IMR-90 (cell line): Measurements from ENCODE around the gene TEX14. TPM values are rescaled to one million over a fixed set of nuclear protein-coding genes. Genes with fewer than 3 reads are reported as not detected.

Source experiments
- ATAC-seq: fragments of 200-7000 bp; cut with Tn5 transposase; 2 replicates; pipeline ENCODE4 v1.9.1; 2020; ENCODE audit warnings: low read depth, mild to moderate bottlenecking, moderate library complexity
- BruUV-seq: library from RNA; stranded (reverse); fragments of 400-500 nt; replicated peaks from 2 replicates; lab custom pipeline; 2021; lab: Mats Ljungman, UMichigan
- CTCF ChIA-PET: fragments of 300-600 bp; formaldehyde crosslinking; extraction: SDS; loops from one replicate; lab custom pipeline; 2021; ENCODE audit warnings: antibody characterized with exemption; lab: Yijun Ruan, JAX
- POLR2A ChIA-PET: fragments of 300-600 bp; sonication (Branson Sonifier 250); formaldehyde crosslinking; loops from one replicate; lab custom pipeline; 2022; ENCODE audit warnings: antibody characterized with exemption; ENCODE audit not compliant: unreplicated experiment; lab: Charles Lee
- DNase-seq: peaks from one replicate; pipeline ENCODE4 v3.0.0; 2013
- H2AFZ ChIP-seq: replicated peaks from 2 replicates; pipeline ENCODE3; 2013; ENCODE audit warnings: low read length, mild to moderate bottlenecking; ENCODE audit not compliant: poor library complexity
- H2AK5ac ChIP-seq: 2 replicates; pipeline ENCODE4 v1.6.1; 2013; ENCODE audit warnings: low read depth, low read length, inconsistent platforms
- H2AK9ac ChIP-seq: replicated peaks from 2 replicates; pipeline ENCODE3; 2013; ENCODE audit warnings: mild to moderate bottlenecking, low read depth, low read length, moderate library complexity; ENCODE audit not compliant: poor library complexity
- H2BK120ac ChIP-seq: 2 replicates; pipeline ENCODE4 v1.6.1; 2013; ENCODE audit warnings: low read depth, low read length, inconsistent platforms
- H2BK15ac ChIP-seq: 3 replicates; pipeline ENCODE4 v1.6.1; 2013; ENCODE audit warnings: low read depth, low read length, inconsistent platforms
- H2BK20ac ChIP-seq: 2 replicates; pipeline ENCODE4 v1.6.1; 2013; ENCODE audit warnings: low read depth, mild to moderate bottlenecking, inconsistent platforms, low read length, moderate library complexity
- H2BK5ac ChIP-seq: 2 replicates; pipeline ENCODE4 v1.6.1; 2013; ENCODE audit warnings: mild to moderate bottlenecking, low read depth, low read length, inconsistent platforms; ENCODE audit not compliant: poor library complexity, severe bottlenecking
- H3K14ac ChIP-seq: replicated peaks from 2 replicates; pipeline ENCODE4 v1.6.1; 2013; ENCODE audit warnings: low read depth, low read length, inconsistent platforms
- H3K18ac ChIP-seq: 2 replicates; pipeline ENCODE4 v1.6.1; 2013; ENCODE audit warnings: low read depth, low read length, control low read depth
- H3K23ac ChIP-seq: 2 replicates; pipeline ENCODE4 v1.6.1; 2013; ENCODE audit warnings: low read depth, low read length, inconsistent platforms
- H3K27ac ChIP-seq: 2 replicates; pipeline ENCODE4 v1.5.1; 2013; ENCODE audit warnings: mild to moderate bottlenecking, control low read depth, low read length; ENCODE audit not compliant: insufficient read depth
- H3K27me3 ChIP-seq: 2 replicates; pipeline ENCODE4 v1.6.1; 2013; ENCODE audit warnings: low read length; ENCODE audit not compliant: control insufficient read depth, insufficient read depth
- H3K36me3 ChIP-seq: 2 replicates; pipeline ENCODE4 v1.6.1; 2013; ENCODE audit warnings: low read length, mixed read lengths; ENCODE audit not compliant: control insufficient read depth, insufficient read depth
- H3K4ac ChIP-seq: 2 replicates; pipeline ENCODE4 v1.6.1; 2013; ENCODE audit warnings: low read depth, low read length, inconsistent platforms
- H3K4me1 ChIP-seq: 2 replicates; pipeline ENCODE4 v1.6.1; 2013; ENCODE audit warnings: low read length, mixed read lengths; ENCODE audit not compliant: control insufficient read depth, insufficient read depth
- H3K4me2 ChIP-seq: 2 replicates; pipeline ENCODE4 v1.6.1; 2013; ENCODE audit warnings: low read depth, mild to moderate bottlenecking, control low read depth, low read length, moderate library complexity
- H3K4me3 ChIP-seq: 2 replicates; pipeline ENCODE4 v1.5.1; 2013; ENCODE audit warnings: low read depth, mild to moderate bottlenecking, control low read depth, low read length, moderate library complexity; ENCODE audit not compliant: insufficient read depth
- H3K56ac ChIP-seq: 2 replicates; pipeline ENCODE4 v1.6.1; 2013; ENCODE audit warnings: low read length, inconsistent platforms; ENCODE audit not compliant: insufficient read depth; ENCODE audit errors: extremely low read depth
- H3K79me1 ChIP-seq, 2 experiments: 2 replicates each; pipeline ENCODE4 v1.6.1; 2013; ENCODE audit warnings: low read length in 2 of 2, inconsistent platforms in 1 of 2, low read depth in 1 of 2
- H3K9ac ChIP-seq: 2 replicates; pipeline ENCODE4 v1.6.1; 2013; ENCODE audit warnings: low read depth, low read length, control low read depth
- H3K9me1 ChIP-seq: 2 replicates; pipeline ENCODE4 v1.6.1; 2013; ENCODE audit warnings: low read length, inconsistent platforms; ENCODE audit not compliant: insufficient read depth
- H3K9me3 ChIP-seq: 2 replicates; pipeline ENCODE4 v1.6.1; 2013; ENCODE audit warnings: low read length; ENCODE audit not compliant: control insufficient read depth, insufficient read depth
- H4K20me1 ChIP-seq: 2 replicates; pipeline ENCODE4 v1.6.1; 2013; ENCODE audit warnings: low read length, inconsistent platforms; ENCODE audit not compliant: insufficient read depth
- H4K5ac ChIP-seq: 2 replicates; pipeline ENCODE4 v1.6.1; 2013; ENCODE audit warnings: mild to moderate bottlenecking, low read depth, low read length, control low read depth
- H4K8ac ChIP-seq, 2 experiments: 2 replicates each; pipeline ENCODE4 v1.6.1; 2013; ENCODE audit warnings: low read depth in 2 of 2, low read length in 2 of 2, control low read depth in 1 of 2, inconsistent platforms in 1 of 2
- H4K91ac ChIP-seq: 2 replicates; pipeline ENCODE4 v1.6.1; 2013; ENCODE audit warnings: low read depth, low read length, inconsistent platforms; ENCODE audit not compliant: insufficient read depth
- CEBPB ChIP-seq: IDR thresholded peaks from 2 replicates; pipeline ENCODE4 v1.6.1; 2012; ENCODE audit warnings: low read depth, low read length, improper control_type of control experiment
- CTCF ChIP-seq: conservative IDR thresholded peaks from 2 replicates; pipeline ENCODE4 v1.5.1; 2012; ENCODE audit warnings: mild to moderate bottlenecking, low read depth, low read length, improper control_type of control experiment
- WGBS, 2 experiments: methylation state at CpG; one replicate each; pipeline versions ENCODE4 v1.1.5 to v1.1.7; 2013; ENCODE audit warnings: missing lambda C conversion rate in 2 of 2; ENCODE audit not compliant: insufficient read length in 1 of 2; ENCODE audit errors: extremely low coverage in 2 of 2; 5-methylcytosine and 5-hydroxymethylcytosine counted together
- dilution Hi-C: fragments of 300-500 bp; cut with HindIII; formaldehyde crosslinking; loops from one replicate; pipeline ENCODE4 v1.14.3; 2018; ENCODE audit warnings: low sequenced_read_pairs; ENCODE audit not compliant: unreplicated experiment
- in situ Hi-C: fragments of 300-500 bp; cut with MboI; formaldehyde crosslinking; loops from 3 replicates; pipeline ENCODE4 v1.14.3; 2019; ENCODE audit warnings: low sequenced_read_pairs, inconsistent platforms, mixed read lengths
- intact Hi-C: fragments of 100-400 bp; cut with micrococcal nuclease; formaldehyde crosslinking; loops from 2 replicates; pipeline ENCODE4 v1.10.0; 2022
- polyA plus RNA-seq, 3 experiments: library from polyadenylated mRNA; depleted of rRNA; stranded (reverse); fragments of >200 nt; gene quantifications; 2 replicates each; pipeline ENCODE4 v1.2.3, GENCODE V29; 2012; ENCODE audit warnings: low replicate concordance in 1 of 3
- total RNA-seq: library from RNA; depleted of rRNA; stranded (reverse); fragments of >200 nt; gene quantifications from 2 replicates; pipeline ENCODE4 v1.2.3, GENCODE V29; 2012

TEX14 gene
- total and polyA plus RNA-seq, 2 of the 4 experiments (the other 2 are of a cell fraction): not detected

DNA sequence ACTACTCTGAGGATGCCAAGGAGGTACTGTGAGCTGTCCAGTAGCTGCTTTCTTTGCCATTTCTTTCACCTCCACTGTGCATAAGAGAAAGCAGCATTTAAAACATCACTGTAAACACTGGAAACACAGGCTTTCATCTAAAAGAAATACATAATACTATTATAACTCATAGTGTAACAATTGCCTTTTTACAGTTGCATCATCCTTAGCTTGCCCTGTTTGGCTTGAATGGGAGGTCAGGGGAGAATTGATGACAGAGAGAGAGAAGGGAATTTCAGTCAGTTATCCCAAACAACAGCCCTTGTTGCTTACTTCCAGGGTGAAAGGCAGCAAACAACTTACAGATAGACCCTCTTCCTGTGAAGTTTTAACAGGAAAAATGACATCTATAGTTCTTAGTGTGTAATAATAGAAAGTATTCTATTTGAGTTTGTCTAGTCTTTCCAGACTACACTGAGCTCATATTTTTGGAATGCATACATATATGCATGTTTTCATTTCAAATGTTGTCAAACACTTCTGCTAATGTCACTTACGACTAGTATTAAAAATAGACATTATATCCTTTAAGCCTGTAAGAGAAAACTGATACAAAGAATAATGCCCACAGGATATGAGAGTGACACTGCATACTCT lies 105.7 kb downstream of the TEX14 start:
- H3K27ac ChIP-seq: no peak overlapping the region
- in situ Hi-C loops: loop anchor here (10.0 kb wide), 1 partner anchor 419 kb away; no protein-coding TSS in a partner anchor
- H2BK15ac ChIP-seq: no peak overlapping the region
- TF ChIP-seq CEBPB (peak; percentile 45; the same call in 1 of the 2 replicates), CTCF (no peak)
- no peak overlapping the region for H4K5ac ChIP-seq
- H2BK120ac ChIP-seq: no peak overlapping the region
- ChIA-PET CTCF (interaction anchor here (0.5 to 1.0 kb wide), 5 partner anchors 9 to 346 kb away, joined by 3 to 5 read pairs (median 3); no protein-coding TSS in a partner anchor), POLR2A (no interaction called here)
- no peak overlapping the region for H3K4me3 ChIP-seq
- no peak overlapping the region for H2AK5ac ChIP-seq
- no peak overlapping the region for H2AK9ac ChIP-seq
- no peak overlapping the region for H4K8ac ChIP-seq
- H3K4me1 ChIP-seq: no peaks in the 10 kb centered on the region
- no peaks in the 10 kb centered on the region for H4K20me1 ChIP-seq
- no peaks in the 10 kb centered on the region for H3K79me1 ChIP-seq
- no peak overlapping the region for H3K23ac ChIP-seq
- H3K9me1 ChIP-seq: no peaks in the 10 kb centered on the region
- H3K4ac ChIP-seq: no peak overlapping the region
- no peak overlapping the region for H2BK5ac ChIP-seq
- H3K18ac ChIP-seq: no peak overlapping the region
- no peaks in the 10 kb centered on the region for H3K9me3 ChIP-seq
- no peak overlapping the region for H3K9ac ChIP-seq
- no peak for ATAC-seq
- WGBS, 2 experiments: no CpG with 5 or more reads among the region's 1 CpG
- intact Hi-C loops: loop anchor here (2.0 to 5.0 kb wide), 3 partner anchors 67 to 125 kb away; partner anchors contain the start of genes RAD51C and TEX14
- no peak for DNase-seq
- peaks cover 17% of the 10 kb centered on the region for H3K27me3 ChIP-seq
- no peak overlapping the region for H3K14ac ChIP-seq
- no TSS peak for BruUV-seq
- H3K4me2 ChIP-seq: no peak overlapping the region
- no peak overlapping the region for H2BK20ac ChIP-seq
- dilution Hi-C loops: no loop called here
- no peak overlapping the region for H3K56ac ChIP-seq
- no peak overlapping the region for H2AFZ ChIP-seq
- no peaks in the 10 kb centered on the region for H3K36me3 ChIP-seq
- no peak overlapping the region for H4K91ac ChIP-seq
